ENCODE measurements around the gene PDZD11. TPM values are rescaled to one million over a fixed set of nuclear protein-coding genes. Genes with fewer than 3 reads are reported as not detected.
A peak's percentile ranks its signal among the peaks of the same experiment; 100 is the strongest.
"Not testable (repeated sequence)": the region's sequence is repeated elsewhere in the genome, so short reads cannot be mapped to it uniquely, and the experiment has no call there.

Gene PDZD11
- total RNA-seq, 1 experiment from 2014 or later, result 73.0 TPM

DNA sequence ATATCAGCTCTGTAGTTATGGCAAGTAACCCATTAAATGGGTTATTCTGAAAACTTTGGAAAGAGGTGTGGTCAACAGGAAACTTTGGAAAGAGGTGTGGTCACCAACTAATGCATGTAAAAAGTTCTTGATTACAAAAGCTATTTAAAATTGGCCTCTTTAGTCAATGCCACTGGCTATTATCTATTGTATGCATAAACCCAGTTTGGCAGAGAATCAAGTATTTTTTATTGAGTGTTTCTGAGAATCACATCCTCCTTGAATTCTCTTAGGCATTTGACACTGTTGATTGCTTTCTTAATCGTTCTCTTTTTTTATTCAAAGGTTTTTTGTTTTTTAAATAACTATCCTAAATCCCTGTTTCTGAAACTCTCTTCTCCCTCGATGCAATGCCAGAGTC, 37.2 kb downstream of the PDZD11 start:
- Mint-ChIP-seq H3K36me3 (ENCODE audit: insufficient read depth, unreplicated experiment) (no peaks in the 10 kb centered on the region), H3K4me1 (ENCODE audit: low read depth, unreplicated experiment) (peaks cover 44% of the 10 kb centered on the region), H3K27ac (ENCODE audit: unreplicated experiment) (no peak overlapping the region), H3K27me3 (ENCODE audit: unreplicated experiment) (no peaks in the 10 kb centered on the region), H3K4me3 (ENCODE audit: low read depth, unreplicated experiment) (no peak overlapping the region), H3K9me3 (ENCODE audit: low read depth, unreplicated experiment) (peaks cover 2% of the 10 kb centered on the region)
- TF ChIP-seq, protein P1, sequence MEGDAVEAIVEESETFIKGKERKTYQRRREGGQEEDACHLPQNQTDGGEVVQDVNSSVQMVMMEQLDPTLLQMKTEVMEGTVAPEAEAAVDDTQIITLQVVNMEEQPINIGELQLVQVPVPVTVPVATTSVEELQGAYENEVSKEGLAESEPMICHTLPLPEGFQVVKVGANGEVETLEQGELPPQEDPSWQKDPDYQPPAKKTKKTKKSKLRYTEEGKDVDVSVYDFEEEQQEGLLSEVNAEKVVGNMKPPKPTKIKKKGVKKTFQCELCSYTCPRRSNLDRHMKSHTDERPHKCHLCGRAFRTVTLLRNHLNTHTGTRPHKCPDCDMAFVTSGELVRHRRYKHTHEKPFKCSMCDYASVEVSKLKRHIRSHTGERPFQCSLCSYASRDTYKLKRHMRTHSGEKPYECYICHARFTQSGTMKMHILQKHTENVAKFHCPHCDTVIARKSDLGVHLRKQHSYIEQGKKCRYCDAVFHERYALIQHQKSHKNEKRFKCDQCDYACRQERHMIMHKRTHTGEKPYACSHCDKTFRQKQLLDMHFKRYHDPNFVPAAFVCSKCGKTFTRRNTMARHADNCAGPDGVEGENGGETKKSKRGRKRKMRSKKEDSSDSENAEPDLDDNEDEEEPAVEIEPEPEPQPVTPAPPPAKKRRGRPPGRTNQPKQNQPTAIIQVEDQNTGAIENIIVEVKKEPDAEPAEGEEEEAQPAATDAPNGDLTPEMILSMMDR (IDR thresholded peaks at IDR 0.05; ENCODE audit: unreplicated experiment), result no peak
- DNase-seq, result no peak
- intact Hi-C loops (cut with micrococcal nuclease; ENCODE audit: unreplicated experiment), result no loop called here
- no TSS peak for BruUV-seq (replicated peaks)
- CTCF ChIA-PET, result no interaction called here

DNA sequence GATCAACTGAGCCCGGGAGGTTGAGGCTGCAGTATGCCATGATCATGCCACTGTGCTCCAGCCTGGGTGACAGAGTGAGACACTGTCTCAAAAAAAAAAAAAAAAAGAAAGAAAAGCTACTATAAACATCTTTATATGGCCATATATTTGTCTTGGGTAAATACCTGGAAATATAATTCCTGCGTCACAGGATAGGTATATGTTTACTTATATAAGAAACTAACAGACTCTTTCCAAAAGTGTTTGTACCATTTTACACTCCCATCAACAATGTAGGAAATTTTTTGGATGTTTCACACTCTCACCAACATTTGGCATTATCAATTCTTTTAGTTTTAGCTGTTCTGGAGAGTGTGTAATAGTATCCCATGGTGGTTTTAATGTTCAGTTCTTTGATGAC, 42.5 kb downstream of the PDZD11 start:
- BruUV-seq (replicated peaks), result no TSS peak
- TF ChIP-seq, protein P1 (IDR thresholded peaks at IDR 0.05; ENCODE audit: unreplicated experiment), result no peak
- H3K27ac Mint-ChIP-seq (ENCODE audit: unreplicated experiment), result no peak overlapping the region
- H3K9me3 Mint-ChIP-seq (ENCODE audit: low read depth, unreplicated experiment), result no peaks in the 10 kb centered on the region
- H3K4me3 Mint-ChIP-seq (ENCODE audit: low read depth, unreplicated experiment), result no peak overlapping the region
- CTCF ChIA-PET, result no interaction called here
- no peaks in the 10 kb centered on the region for H3K27me3 Mint-ChIP-seq (ENCODE audit: unreplicated experiment)
- no peaks in the 10 kb centered on the region for H3K4me1 Mint-ChIP-seq (ENCODE audit: low read depth, unreplicated experiment)
- no peaks in the 10 kb centered on the region for H3K36me3 Mint-ChIP-seq (ENCODE audit: insufficient read depth, unreplicated experiment)
- no peak for DNase-seq
- intact Hi-C loops (cut with micrococcal nuclease; ENCODE audit: unreplicated experiment), result no loop called here

DNA sequence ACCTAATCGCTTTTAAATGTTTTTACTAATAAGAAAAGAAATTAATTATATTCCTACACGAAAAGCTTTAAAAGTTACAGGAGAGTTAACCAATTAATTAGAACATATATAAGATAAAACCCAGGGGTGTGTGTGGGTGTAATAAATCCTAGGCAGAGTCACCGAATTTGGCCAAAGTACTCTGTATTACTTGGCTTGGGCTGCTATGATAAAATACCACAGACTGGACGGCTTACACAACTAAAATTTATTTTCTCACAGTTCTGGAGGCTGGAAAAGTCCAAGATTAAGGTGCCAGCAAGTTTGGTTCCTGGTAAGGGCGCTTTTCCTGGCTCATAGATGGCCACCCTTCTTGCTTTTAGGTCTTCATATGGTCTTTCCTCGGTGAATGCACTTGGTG, 44.8 kb downstream of the PDZD11 start:
- intact Hi-C loops (cut with micrococcal nuclease; ENCODE audit: unreplicated experiment), result no loop called here
- Mint-ChIP-seq H3K36me3 (ENCODE audit: insufficient read depth, unreplicated experiment) (no peaks in the 10 kb centered on the region), H3K27ac (ENCODE audit: unreplicated experiment) (no peak overlapping the region), H3K9me3 (ENCODE audit: low read depth, unreplicated experiment) (no peaks in the 10 kb centered on the region), H3K27me3 (ENCODE audit: unreplicated experiment) (no peaks in the 10 kb centered on the region), H3K4me1 (ENCODE audit: low read depth, unreplicated experiment) (no peaks in the 10 kb centered on the region), H3K4me3 (ENCODE audit: low read depth, unreplicated experiment) (no peak overlapping the region)
- CTCF ChIA-PET, result interaction anchor here (0.6 kb wide), 1 partner anchor 1350 kb away, joined by 7 read pairs; no protein-coding TSS in a partner anchor
- BruUV-seq (replicated peaks), result no TSS peak
- TF ChIP-seq, protein P1 (IDR thresholded peaks at IDR 0.05; ENCODE audit: unreplicated experiment), result no peak
- no peak for DNase-seq

DNA sequence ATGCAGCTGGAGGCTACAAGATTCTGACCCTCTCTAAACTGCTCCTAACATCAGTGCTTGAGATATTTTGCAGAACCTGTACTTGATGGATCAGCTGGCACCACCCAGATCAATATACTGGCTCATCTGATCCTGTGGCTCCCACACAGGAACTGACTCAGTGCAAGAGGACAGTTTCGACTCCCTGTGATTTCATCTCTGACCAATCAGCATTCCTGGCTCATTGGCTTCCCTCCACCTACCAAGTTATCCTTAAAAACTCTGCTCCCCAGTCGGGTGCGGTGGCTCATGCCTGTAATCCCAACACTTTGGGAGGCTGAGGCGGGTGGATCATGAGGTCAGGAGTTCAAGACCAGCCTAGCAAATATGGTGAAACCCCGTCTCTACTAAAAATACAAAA, 46.1 kb downstream of the PDZD11 start:
- H3K4me3 Mint-ChIP-seq (ENCODE audit: low read depth, unreplicated experiment); CTCF ChIA-PET; H3K27ac Mint-ChIP-seq (ENCODE audit: unreplicated experiment); intact Hi-C loops (cut with micrococcal nuclease; ENCODE audit: unreplicated experiment); H3K36me3 Mint-ChIP-seq (ENCODE audit: insufficient read depth, unreplicated experiment); H3K4me1 Mint-ChIP-seq (ENCODE audit: low read depth, unreplicated experiment); H3K9me3 Mint-ChIP-seq (ENCODE audit: low read depth, unreplicated experiment); BruUV-seq (replicated peaks); H3K27me3 Mint-ChIP-seq (ENCODE audit: unreplicated experiment): not testable (repeated sequence)
- peak; percentile 3 for DNase-seq

DNA sequence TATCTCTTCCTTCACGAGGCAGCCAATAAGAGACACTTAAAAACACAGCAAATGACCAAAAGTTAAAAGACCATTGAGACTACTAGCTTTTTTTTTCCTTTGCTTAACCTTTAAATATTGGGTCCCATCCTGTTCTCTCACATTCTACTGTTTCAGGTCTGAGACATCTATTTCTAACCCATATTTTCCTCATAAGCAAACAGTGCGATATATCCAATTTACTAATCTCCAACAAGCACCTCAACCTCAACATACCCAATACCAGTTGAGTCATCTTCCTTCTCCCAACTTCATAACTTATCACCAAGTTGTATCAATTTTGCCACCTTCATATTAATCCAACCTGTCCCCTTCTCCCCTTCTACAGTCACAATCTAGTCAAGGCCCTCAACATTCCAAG, 48.2 kb downstream of the PDZD11 start:
- no TSS peak for BruUV-seq (replicated peaks)
- intact Hi-C loops (cut with micrococcal nuclease; ENCODE audit: unreplicated experiment), result no loop called here
- no peaks in the 10 kb centered on the region for H3K4me1 Mint-ChIP-seq (ENCODE audit: low read depth, unreplicated experiment)
- H3K9me3 Mint-ChIP-seq (ENCODE audit: low read depth, unreplicated experiment), result no peaks in the 10 kb centered on the region
- no peaks in the 10 kb centered on the region for H3K36me3 Mint-ChIP-seq (ENCODE audit: insufficient read depth, unreplicated experiment)
- H3K27ac Mint-ChIP-seq (ENCODE audit: unreplicated experiment), result no peak overlapping the region
- H3K27me3 Mint-ChIP-seq (ENCODE audit: unreplicated experiment), result peaks cover 5% of the 10 kb centered on the region
- TF ChIP-seq, protein P1 (IDR thresholded peaks at IDR 0.05; ENCODE audit: unreplicated experiment), result no peak
- H3K4me3 Mint-ChIP-seq (ENCODE audit: low read depth, unreplicated experiment), result no peak overlapping the region
- no peak for DNase-seq
- CTCF ChIA-PET, result interaction anchor here (0.6 kb wide), 1 partner anchor 564 kb away, joined by 4 read pairs; no protein-coding TSS in a partner anchor

All from Calu3 (cell line).